ENCODE measurements around the gene SLC6A20.
A peak's percentile ranks its signal among the peaks of the same experiment; 100 is the strongest.
"Not testable (repeated sequence)": the region's sequence is repeated elsewhere in the genome, so short reads cannot be mapped to it uniquely, and the experiment has no call there.

SLC6A20 gene

DNA sequence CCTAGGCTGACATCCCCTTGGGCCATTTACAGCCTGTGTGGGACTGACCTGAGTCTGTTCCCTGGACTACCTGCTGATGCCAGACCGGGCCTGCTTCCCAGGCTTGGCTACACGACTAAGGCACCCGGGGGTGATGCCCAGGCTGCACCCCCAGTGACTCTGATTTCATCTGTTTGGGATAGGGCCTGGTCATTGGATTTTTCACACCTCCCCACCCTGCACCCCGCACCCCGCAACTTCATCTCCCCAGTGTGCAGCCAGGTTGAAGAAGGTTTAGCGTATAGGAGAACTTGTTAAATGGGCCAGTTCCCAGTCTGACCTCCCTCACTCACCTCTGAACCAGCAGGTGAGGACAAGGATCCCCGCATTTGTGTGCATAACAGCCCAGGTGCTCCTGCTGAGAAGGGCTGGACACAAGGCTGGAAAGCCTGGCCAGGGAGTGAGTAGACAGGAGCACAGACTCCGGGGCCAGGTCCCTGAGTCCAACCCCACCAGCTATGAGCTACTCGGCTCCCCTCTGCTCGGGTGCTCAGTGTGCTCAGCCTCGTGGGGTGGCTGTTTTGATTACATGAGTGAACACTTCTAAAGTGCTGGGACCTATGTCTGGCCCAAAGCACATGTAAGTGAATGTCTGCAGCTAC, 18.5 kb downstream of the SLC6A20 start:
- no peak for DNase-seq

DNA sequence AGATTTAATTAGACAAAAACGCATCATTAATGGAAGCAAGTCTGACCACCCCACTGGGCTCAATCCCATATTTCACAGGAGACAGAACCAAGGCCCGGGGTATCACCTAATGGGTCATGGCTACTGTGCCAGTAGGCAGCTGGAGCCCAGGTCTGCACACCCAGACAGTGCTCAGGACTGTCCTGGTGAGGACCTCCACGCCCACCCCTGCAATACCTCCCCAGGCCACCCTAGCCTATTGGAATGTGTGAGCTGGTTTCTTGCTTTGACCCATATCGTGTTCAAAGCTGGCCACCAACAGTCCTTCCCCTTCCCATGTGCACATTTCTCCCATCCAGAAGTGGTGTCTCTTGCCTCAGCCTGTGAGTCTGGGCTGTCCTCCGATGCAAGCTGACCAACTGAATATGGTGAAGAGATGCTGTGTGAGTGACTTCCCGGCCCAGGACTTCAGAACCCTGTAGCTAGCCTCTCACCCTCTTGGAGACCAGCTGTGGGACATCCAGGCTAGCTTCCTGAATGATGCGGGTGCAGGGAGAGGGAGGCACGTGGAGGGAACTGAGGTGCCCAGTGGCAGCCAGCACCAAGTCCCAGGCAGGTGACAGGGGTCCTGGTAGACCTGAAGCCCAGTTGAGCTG, 19.1 kb downstream of the SLC6A20 start:
- DNase-seq: no peak

DNA sequence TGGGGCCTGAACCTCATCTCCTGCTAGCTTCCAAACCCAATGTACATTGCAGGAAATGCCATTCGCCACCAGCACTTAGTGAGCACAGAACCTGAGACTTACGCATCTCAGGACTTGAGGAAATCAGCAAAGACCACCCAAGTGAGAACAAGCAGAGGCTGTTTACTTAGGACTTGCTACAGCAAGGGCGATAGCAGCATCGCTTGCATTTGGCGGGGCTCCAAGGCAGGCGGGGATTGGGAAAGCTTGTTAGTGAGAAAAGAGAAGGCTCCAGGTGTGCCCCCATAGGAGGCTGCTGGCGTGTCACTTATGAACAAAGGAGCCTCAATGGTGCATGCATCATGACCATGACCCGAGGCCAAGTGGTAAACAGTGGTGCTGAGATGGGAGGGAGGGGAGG, 19.7 kb downstream of the SLC6A20 start:
- no peak for DNase-seq

DNA sequence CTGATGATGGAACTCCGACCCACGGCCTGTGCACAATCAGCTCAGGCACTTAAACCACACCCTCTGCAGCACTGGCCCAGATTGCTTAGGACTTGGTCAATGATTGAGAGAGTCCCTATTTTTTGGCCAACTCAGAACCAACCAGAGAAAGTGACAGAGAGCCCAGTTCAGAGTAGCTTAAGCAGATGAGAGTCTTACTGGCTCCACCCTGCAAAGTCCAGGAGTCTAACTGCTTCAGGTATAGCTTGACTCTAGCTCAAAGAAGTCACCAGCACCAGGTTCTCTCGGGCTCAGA, 20.1 kb downstream of the SLC6A20 start:
- no peak for DNase-seq

DNA sequence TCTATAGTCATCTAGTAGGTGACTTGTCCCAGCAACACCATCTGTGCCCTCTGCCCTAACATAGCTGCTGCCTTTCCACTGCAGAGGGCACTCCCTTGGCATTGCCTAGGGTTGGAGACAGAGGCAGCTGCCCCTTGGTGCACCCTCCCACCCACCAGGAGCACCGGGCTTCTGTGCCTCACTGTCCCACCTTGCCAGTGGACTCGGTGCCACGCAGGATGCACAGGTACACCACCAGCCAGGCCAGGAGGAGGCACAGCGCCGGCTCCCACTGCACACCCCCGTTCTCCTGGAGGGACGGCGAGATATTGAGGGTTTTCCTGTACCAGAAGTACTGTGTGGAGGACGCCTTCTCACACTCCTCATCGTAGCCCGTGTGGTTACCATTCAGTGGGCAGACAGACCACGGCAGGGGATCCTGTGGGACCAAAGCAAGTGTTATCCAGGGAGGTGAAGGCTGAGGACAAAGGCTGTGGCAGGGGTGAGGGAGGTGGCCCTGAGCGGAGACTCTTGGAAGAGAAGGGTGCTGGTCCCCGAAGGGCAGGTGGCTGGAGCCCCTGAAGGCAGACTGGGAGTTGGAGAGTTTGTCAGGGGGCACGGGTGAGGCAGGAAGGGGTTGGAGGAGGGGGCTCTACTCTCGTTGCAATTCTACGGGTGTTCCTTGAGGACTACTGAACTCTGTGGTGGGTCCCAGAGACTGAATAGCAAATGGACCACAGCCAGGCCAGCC, 20.6 kb downstream of the SLC6A20 start:
- DNase-seq: no peak

DNA sequence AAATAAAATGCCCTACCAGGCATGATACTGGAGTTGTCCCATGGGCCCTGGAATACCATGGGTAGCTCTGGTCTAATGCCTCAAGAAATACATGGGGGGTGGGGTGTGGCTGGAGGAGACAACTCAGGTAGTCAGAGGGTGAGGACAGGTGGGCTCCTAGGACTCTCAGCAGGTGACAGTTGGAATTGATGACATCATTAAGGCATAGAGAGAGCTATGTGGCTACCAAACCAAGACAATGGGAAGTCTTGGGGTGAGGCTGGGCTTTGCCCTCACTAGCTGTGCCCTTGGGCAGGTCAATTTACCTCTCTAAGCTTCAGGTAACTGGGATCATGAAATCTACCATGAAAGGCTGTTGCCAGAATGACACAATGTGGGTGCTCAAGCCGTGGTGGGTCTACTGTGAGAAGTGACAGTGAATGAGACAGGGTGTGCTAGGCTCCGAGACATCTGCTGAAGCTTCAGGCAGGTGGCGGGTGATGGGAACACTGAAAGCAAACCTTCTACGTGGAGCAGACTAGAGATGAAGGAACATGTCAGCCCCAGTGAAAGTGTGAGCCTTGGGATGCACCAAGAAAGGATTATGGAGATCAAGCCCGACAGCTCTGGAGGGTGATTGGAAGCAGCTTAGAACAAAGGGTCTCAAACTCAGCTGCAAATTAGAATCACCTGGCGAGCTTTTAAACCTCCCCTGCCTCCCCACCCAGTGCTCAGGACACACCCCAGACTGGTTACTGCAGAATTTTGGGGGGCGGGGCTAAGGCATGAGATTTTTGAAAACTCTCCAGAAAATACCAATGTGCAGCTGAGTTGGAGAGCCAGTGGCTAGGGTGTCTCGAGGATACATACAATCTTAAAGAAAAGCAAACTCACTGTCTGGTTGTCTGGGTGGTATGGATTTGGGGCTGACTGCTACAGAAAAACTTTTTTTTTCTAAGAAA, 21.5 kb downstream of the SLC6A20 start:
- no peak for DNase-seq

DNA sequence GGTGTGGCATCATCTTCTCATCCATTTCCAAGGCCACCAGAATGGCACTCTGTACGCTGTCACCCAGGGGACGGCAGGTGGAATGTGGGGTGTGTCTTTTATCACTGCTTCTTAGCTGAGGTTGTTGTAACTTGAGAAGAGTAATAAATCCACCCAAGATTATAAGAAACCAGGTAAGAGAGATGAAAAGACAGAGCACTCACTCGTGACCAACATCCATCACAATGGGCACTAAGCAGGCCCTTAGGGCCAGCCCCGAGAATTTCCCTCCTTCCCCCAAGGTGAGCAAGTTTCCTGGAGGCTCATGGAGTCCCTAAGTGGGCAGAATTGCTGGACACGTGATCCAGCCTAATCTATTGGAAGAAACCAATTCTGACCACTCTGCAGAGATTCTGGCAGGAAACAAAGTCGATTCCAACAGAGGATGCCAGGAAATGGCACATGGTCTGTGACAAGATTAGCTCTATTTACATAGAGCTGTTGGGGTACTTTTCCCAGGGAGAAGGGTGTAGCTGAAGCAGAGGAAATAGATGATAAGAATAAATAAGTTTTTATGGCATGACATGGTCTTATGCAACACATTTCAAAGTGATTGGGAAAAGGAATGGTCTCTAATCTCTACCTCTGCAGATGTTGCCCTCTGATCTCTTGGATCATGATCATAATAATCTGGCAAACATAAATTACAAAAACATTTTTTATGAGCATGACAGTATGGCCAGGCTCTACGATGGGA, 22.5 kb downstream of the SLC6A20 start:
- DNase-seq: no peak

DNA sequence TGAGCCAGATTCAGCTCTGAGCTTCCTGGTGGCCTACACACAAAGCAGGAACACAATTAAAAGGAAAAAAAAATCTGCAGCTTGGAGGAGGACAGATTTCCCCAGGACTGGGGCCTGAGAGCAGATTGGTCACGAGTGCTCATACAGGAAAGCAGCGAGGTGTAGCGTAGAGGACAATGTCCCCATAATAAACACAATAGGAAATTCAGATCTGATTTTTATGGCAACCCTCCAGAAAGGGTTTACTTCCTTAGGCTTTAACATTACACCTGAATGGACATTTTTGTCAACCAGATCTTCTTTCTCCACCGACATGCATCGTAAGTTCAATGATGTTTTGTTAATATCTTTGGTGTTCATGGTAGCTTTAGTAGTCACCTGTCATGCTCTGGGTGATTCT, 23.3 kb downstream of the SLC6A20 start:
- DNase-seq: no peak

DNA sequence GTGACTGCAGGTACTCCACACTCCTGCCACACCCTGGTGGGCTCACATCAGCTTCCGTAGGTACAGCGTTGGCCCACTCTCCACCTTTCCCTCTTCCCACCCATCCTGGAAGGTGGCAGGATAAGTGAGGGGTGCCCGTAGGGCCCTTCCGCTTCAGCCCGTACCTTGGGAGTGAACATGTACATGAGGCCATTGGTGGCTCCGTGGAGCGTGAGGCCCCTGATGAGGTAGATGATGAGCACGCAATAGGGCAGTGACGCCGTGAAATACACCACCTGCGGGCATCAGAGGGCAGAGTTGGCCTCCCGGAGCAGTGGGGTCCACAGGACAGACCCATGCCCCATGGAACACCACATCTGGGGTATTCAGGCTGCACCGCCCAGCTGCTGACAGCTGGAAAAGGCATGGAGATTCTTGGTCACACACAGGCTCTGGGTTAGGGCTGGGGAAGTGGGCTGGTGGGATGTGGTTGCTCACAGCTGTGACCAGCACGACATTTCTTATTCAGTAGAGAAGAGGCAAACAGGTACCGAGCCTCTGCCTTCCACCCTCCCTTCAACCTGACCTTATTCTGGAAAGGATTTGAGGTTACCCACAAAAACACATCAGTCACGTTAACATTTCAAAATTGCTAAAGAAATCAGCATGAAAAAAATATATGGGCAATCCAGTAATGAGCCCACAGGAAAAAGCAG, 23.8 kb downstream of the SLC6A20 start:
- no peak for DNase-seq

DNA sequence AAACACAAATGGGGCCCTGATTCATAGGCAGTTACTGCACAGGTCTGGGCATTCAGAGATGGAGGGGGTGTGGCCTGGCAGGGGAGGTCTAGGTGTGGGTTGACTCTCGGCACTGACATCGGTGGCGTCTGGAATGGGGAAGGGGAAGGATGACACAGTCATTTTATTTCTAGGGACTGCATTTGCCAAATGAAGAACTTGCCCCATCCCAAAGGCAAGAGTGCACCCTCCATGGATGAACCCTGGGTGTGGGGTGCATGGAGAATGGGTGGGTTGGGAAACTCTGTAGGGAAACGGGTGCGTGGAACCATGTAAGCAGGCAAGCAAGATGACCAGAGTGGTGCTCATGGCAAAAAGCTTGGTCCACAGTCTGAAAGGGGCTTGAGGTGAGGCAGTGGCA, 24.5 kb downstream of the SLC6A20 start:
- no peak for DNase-seq

DNA sequence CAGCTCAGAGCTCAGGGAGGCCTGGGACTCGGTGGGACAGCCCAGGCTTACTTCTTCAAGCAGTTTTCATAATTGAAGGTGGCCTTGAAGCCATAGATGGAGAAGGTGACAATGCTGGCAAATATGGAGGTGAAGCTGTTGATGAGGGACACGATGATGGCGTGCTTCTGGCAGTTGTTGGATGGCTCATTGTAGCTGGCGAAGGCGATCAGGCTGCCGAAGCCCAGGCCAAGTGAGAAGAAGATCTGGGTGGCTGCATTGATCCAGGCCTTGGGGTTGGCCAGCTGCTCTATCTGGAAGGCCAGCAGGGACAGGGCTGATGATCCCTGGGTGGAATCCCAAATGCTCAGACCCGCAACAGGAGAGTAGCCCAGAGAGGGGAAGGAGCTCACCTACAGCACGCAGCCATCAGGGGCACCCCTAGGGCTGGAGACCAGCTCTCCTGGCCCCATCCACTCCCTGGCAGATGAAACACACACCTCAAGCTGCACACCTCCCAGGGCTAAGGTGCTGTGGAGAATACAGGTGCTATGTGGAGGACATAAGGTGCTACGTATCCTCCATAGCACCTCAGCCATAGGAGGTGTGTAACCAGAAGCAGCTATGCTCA, 25.1 kb downstream of the SLC6A20 start:
- DNase-seq: no peak

DNA sequence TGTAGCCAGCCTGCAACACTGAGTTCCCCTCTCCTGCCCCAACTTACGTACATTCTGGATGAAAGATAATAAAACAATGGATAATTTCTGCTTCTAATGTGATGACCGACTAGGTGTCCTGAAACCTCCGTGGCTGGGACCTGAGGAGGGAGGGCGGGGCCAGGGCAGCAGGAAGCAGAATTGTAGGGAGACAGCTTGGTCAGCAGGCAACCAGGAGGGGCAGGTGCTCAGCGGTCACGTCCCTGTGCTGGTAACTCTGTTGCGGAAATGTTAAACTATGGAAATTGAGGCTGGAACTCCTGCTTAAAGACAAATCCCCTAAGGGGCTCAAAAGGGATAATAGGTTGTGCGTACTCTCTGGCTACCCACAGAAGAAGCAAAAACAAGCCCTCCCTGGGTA, 30.4 kb downstream of the SLC6A20 start:
- DNase-seq: no peak

DNA sequence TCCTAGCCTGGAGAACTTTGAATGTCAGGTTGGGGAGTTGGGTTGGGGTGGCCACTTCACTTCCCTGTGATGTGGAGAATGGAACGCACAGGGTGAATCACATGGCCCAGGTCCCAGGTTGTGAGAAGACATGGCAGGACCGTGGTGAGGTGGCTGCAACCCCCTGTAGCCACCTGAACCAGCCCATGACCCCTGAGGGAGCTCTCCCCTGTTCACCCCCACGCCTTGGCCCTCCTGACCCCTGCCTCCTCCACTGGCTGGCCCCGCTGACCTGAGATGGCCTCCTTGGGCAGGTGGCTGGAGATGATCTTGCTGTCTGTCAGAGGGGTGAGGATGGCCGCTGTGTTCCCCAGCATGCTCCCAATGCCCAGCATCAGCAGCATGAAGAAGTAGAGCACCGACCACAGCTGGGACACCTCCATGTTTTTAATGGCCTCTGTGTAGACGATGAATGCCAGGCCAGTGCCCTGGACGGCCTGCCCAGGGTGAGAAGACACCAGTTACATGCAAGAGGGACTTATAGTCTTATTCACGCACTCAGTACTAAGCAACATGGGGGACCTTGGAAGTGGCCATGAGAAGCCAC, 31.0 kb downstream of the SLC6A20 start:
- no peak for DNase-seq

DNA sequence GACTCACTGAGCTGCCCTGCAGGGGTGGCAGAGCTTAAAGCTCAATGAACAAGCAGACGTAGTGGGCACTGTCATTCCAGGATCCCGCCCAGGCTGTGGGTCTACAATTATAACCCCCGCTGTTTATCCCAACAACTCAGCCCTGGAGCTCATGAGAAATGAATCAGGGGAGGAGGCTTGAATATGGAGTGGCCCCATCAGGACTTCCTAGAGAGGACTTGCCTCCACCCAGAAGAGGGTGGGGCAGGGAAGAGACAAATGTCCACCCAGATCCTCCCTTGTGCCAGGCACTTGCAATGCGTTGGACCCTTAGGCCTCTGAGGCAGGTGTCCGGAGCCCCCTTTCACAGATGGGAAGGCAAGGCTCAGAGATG, 33.0 kb downstream of the SLC6A20 start:
- DNase-seq: no peak

DNA sequence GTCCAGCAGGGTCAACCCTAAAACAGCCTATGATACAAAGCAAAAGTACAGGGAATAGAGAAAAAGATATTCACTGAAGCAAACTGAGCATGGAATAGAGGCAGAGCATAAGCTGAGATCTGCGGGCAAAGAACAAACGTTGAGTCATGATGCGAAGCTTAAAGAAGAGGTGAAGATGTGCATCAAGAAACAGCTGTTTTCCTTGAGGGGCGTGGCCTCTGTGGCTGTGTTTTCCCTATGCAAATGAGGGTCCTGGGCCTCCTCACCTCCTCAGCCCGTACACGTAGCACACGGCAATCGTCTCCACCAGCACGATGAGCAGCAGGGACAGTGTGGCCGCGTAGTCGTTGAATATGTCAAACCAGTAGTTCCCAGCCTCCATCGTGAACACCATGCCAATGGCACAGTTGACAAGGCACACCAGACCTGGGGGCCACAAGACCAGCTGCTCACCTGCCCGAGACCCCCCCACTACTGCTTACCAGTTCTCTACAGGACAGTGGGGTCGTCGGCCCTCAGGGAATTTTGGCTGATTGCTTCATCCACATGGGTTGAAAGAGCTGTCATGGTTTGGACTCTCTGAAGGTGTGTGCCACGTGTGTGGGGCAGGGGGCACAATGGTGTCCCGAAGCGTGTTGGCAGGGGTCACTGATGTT, 33.6 kb downstream of the SLC6A20 start:
- no peak for DNase-seq

DNA sequence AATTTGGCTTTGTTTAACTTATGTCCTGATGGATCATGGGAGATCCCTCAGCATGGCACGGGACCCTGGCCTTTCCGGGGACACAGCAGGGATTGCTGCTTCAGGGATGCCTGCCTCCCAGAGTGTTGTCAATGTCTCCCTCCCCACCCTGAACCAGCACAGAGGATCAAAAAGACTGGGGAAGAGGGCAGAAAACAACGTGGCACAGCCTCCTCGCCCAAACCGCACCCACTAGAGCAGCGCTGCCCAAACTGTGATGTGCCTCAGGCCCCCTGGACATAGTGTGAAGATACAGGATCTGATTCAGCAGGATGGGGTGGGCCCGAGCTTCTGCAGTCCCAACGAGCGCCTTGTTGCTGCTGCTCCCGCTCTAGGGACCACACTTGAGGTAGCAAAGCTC, 34.5 kb downstream of the SLC6A20 start:
- DNase-seq: no peak

DNA sequence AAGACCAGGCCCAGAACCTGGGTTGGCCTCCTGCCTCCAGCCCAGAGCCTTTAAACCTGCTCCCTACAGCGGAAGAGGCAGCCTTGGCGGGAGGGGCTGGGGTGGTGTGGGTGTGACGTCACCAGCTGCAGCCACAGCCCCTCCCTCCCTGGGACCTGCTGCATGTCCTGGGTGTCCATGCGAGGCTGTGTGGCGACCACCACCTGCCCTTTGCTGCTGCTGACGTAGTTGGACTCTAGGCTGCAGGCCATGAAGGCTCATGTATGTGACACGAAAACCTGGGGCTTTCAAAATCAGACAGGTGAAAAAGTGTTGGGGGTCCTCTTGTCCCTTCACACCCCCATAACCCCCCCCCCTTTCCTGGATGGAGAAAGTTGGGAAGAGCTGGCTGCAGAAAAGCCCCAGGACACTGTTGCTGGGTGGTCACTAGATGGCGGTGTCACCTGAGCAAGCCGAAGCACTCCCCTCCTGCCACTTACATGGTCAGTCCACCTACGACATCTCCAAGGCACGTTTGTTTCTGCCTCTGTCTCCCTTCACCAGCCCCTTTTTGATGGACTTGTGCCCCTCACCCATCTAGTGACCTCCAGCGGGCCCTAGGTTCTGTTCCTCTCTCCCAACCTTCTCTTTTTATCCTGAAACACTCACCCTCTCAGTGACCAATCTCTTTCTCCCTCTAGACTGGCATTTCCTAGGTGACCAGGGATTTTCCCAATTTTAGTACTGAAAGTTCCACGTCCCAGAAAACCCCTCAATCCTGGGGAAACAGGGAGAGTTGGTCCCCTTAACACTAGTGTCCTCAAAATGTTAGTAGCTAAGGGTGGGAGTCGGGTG, 35.2 kb downstream of the SLC6A20 start:
- DNase-seq: peak; percentile 39 to 48

DNA sequence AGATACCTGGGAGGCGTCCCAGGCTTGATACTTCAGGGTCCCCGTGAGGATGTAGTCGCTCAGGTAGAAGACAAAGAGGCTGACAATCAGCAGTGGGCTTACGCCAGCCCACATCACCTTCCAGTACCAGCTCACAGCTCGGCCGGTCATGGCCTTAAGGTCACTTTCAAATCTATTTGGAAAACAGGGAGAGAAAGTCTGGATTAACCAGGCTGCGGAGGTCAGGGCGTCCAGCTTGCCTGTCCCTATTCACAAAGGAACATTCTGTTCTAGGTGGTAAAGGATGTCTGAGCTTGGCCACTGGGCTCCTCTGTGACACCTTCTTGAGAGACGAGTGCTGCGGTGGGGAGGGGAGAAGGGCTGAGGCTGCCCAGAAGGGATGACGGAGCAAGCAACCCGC, 36.5 kb downstream of the SLC6A20 start:
- DNase-seq: no peak

DNA sequence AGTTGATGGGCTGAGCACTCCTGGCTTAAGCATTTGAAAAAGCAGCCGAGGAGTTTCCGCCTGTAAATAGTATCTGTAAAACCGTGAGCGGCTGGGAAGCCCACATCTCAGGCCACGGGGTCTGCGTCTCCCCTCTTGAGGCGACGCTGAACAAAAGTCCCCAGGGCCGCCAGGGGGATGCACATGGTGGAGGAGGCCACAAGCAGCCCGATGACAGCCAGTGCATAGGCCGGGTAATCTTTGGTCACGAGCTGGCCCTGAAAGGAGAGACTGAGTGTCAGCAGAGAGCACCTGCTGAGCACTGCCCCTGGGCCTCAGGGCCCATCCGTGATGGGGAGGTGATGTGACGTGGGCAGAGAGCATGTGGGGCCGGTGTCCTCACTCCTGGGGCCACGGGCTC, 37.5 kb downstream of the SLC6A20 start:
- no peak for DNase-seq

DNA sequence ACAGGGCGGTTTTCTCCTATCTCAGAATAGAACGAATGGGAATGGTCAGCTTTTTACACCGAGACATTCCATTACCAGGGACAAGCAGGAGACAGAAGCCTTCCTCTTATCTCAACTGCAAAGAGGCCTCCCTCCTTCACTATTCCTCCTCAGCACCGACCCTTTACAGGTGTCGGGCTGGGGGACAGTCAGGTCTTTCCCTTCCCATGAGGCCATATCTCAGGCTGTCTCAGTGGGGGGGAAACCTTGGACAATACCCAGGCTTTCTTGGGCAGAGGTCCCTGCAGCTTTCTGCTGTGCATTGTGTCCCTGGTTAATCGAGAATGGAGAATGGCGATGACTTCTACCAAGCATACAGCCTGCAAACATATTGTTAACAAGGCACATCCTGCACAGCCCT, 39.2 kb downstream of the SLC6A20 start:
- DNase-seq: not testable (repeated sequence)

Data from stimulated activated CD4-positive, alpha-beta T cell treated with anti-CD3 and anti-CD28 coated beads, Interleukin-2, amount 100 ng/mL, for 24 hours (primary cell).